IMR-90 (cell line): ENCODE measurements around the gene UTF1. TPM values are rescaled to one million over a fixed set of nuclear protein-coding genes. Genes with fewer than 3 reads are reported as not detected.

Experiments used
- ATAC-seq: fragments of 200-7000 bp; cut with Tn5 transposase; 2 replicates; pipeline ENCODE4 v1.9.1; 2020; ENCODE audit warnings: low read depth, mild to moderate bottlenecking, moderate library complexity
- BruUV-seq: library from RNA; stranded (reverse); fragments of 400-500 nt; replicated peaks from 2 replicates; lab custom pipeline; 2021; lab: Mats Ljungman, UMichigan
- CTCF ChIA-PET: fragments of 300-600 bp; formaldehyde crosslinking; extraction: SDS; loops from one replicate; lab custom pipeline; 2021; ENCODE audit warnings: antibody characterized with exemption; lab: Yijun Ruan, JAX
- POLR2A ChIA-PET: fragments of 300-600 bp; sonication (Branson Sonifier 250); formaldehyde crosslinking; loops from one replicate; lab custom pipeline; 2022; ENCODE audit warnings: antibody characterized with exemption; ENCODE audit not compliant: unreplicated experiment; lab: Charles Lee
- DNase-seq: peaks from one replicate; pipeline ENCODE4 v3.0.0; 2013
- H2AFZ ChIP-seq: replicated peaks from 2 replicates; pipeline ENCODE3; 2013; ENCODE audit warnings: low read length, mild to moderate bottlenecking; ENCODE audit not compliant: poor library complexity
- H2AK5ac ChIP-seq: 2 replicates; pipeline ENCODE4 v1.6.1; 2013; ENCODE audit warnings: low read depth, low read length, inconsistent platforms
- H2AK9ac ChIP-seq: replicated peaks from 2 replicates; pipeline ENCODE3; 2013; ENCODE audit warnings: mild to moderate bottlenecking, low read depth, low read length, moderate library complexity; ENCODE audit not compliant: poor library complexity
- H2BK120ac ChIP-seq: 2 replicates; pipeline ENCODE4 v1.6.1; 2013; ENCODE audit warnings: low read depth, low read length, inconsistent platforms
- H2BK15ac ChIP-seq: 3 replicates; pipeline ENCODE4 v1.6.1; 2013; ENCODE audit warnings: low read depth, low read length, inconsistent platforms
- H2BK20ac ChIP-seq: 2 replicates; pipeline ENCODE4 v1.6.1; 2013; ENCODE audit warnings: low read depth, mild to moderate bottlenecking, inconsistent platforms, low read length, moderate library complexity
- H2BK5ac ChIP-seq: 2 replicates; pipeline ENCODE4 v1.6.1; 2013; ENCODE audit warnings: mild to moderate bottlenecking, low read depth, low read length, inconsistent platforms; ENCODE audit not compliant: poor library complexity, severe bottlenecking
- H3K14ac ChIP-seq: replicated peaks from 2 replicates; pipeline ENCODE4 v1.6.1; 2013; ENCODE audit warnings: low read depth, low read length, inconsistent platforms
- H3K18ac ChIP-seq: 2 replicates; pipeline ENCODE4 v1.6.1; 2013; ENCODE audit warnings: low read depth, low read length, control low read depth
- H3K23ac ChIP-seq: 2 replicates; pipeline ENCODE4 v1.6.1; 2013; ENCODE audit warnings: low read depth, low read length, inconsistent platforms
- H3K27ac ChIP-seq: 2 replicates; pipeline ENCODE4 v1.5.1; 2013; ENCODE audit warnings: mild to moderate bottlenecking, control low read depth, low read length; ENCODE audit not compliant: insufficient read depth
- H3K27me3 ChIP-seq: 2 replicates; pipeline ENCODE4 v1.6.1; 2013; ENCODE audit warnings: low read length; ENCODE audit not compliant: control insufficient read depth, insufficient read depth
- H3K36me3 ChIP-seq: 2 replicates; pipeline ENCODE4 v1.6.1; 2013; ENCODE audit warnings: low read length, mixed read lengths; ENCODE audit not compliant: control insufficient read depth, insufficient read depth
- H3K4ac ChIP-seq: 2 replicates; pipeline ENCODE4 v1.6.1; 2013; ENCODE audit warnings: low read depth, low read length, inconsistent platforms
- H3K4me1 ChIP-seq: 2 replicates; pipeline ENCODE4 v1.6.1; 2013; ENCODE audit warnings: low read length, mixed read lengths; ENCODE audit not compliant: control insufficient read depth, insufficient read depth
- H3K4me2 ChIP-seq: 2 replicates; pipeline ENCODE4 v1.6.1; 2013; ENCODE audit warnings: low read depth, mild to moderate bottlenecking, control low read depth, low read length, moderate library complexity
- H3K4me3 ChIP-seq: 2 replicates; pipeline ENCODE4 v1.5.1; 2013; ENCODE audit warnings: low read depth, mild to moderate bottlenecking, control low read depth, low read length, moderate library complexity; ENCODE audit not compliant: insufficient read depth
- H3K56ac ChIP-seq: 2 replicates; pipeline ENCODE4 v1.6.1; 2013; ENCODE audit warnings: low read length, inconsistent platforms; ENCODE audit not compliant: insufficient read depth; ENCODE audit errors: extremely low read depth
- H3K79me1 ChIP-seq, 2 experiments: 2 replicates each; pipeline ENCODE4 v1.6.1; 2013; ENCODE audit warnings: low read length in 2 of 2, inconsistent platforms in 1 of 2, low read depth in 1 of 2
- H3K9ac ChIP-seq: 2 replicates; pipeline ENCODE4 v1.6.1; 2013; ENCODE audit warnings: low read depth, low read length, control low read depth
- H3K9me1 ChIP-seq: 2 replicates; pipeline ENCODE4 v1.6.1; 2013; ENCODE audit warnings: low read length, inconsistent platforms; ENCODE audit not compliant: insufficient read depth
- H3K9me3 ChIP-seq: 2 replicates; pipeline ENCODE4 v1.6.1; 2013; ENCODE audit warnings: low read length; ENCODE audit not compliant: control insufficient read depth, insufficient read depth
- H4K20me1 ChIP-seq: 2 replicates; pipeline ENCODE4 v1.6.1; 2013; ENCODE audit warnings: low read length, inconsistent platforms; ENCODE audit not compliant: insufficient read depth
- H4K5ac ChIP-seq: 2 replicates; pipeline ENCODE4 v1.6.1; 2013; ENCODE audit warnings: mild to moderate bottlenecking, low read depth, low read length, control low read depth
- H4K8ac ChIP-seq, 2 experiments: 2 replicates each; pipeline ENCODE4 v1.6.1; 2013; ENCODE audit warnings: low read depth in 2 of 2, low read length in 2 of 2, control low read depth in 1 of 2, inconsistent platforms in 1 of 2
- H4K91ac ChIP-seq: 2 replicates; pipeline ENCODE4 v1.6.1; 2013; ENCODE audit warnings: low read depth, low read length, inconsistent platforms; ENCODE audit not compliant: insufficient read depth
- MAFK ChIP-seq: IDR thresholded peaks from 2 replicates; pipeline ENCODE4 v1.6.1; 2012; ENCODE audit warnings: low read depth, low read length, improper control_type of control experiment
- RFX5 ChIP-seq: IDR thresholded peaks from 2 replicates; pipeline ENCODE4 v1.8.0; 2012; ENCODE audit warnings: low read depth, mild to moderate bottlenecking, low read length, moderate library complexity
- WGBS, 2 experiments: methylation state at CpG; one replicate each; pipeline versions ENCODE4 v1.1.5 to v1.1.7; 2013; ENCODE audit warnings: missing lambda C conversion rate in 2 of 2; ENCODE audit not compliant: insufficient read length in 1 of 2; ENCODE audit errors: extremely low coverage in 2 of 2; 5-methylcytosine and 5-hydroxymethylcytosine counted together
- dilution Hi-C: fragments of 300-500 bp; cut with HindIII; formaldehyde crosslinking; loops from one replicate; pipeline ENCODE4 v1.14.3; 2018; ENCODE audit warnings: low sequenced_read_pairs; ENCODE audit not compliant: unreplicated experiment
- in situ Hi-C: fragments of 300-500 bp; cut with MboI; formaldehyde crosslinking; loops from 3 replicates; pipeline ENCODE4 v1.14.3; 2019; ENCODE audit warnings: low sequenced_read_pairs, inconsistent platforms, mixed read lengths
- intact Hi-C: fragments of 100-400 bp; cut with micrococcal nuclease; formaldehyde crosslinking; loops from 2 replicates; pipeline ENCODE4 v1.10.0; 2022
- polyA plus RNA-seq, 3 experiments: library from polyadenylated mRNA; depleted of rRNA; stranded (reverse); fragments of >200 nt; gene quantifications; 2 replicates each; pipeline ENCODE4 v1.2.3, GENCODE V29; 2012; ENCODE audit warnings: low replicate concordance in 1 of 3
- total RNA-seq: library from RNA; depleted of rRNA; stranded (reverse); fragments of >200 nt; gene quantifications from 2 replicates; pipeline ENCODE4 v1.2.3, GENCODE V29; 2012
- TF ChIP-seq, protein P1 (sequence below): fragments of 150-350 bp; IDR thresholded peaks from 2 replicates; pipeline ENCODE4 v1.6.1; 2017; ENCODE audit warnings: mild to moderate bottlenecking, antibody characterized with exemption, low read length, low read depth

Gene UTF1
- total and polyA plus RNA-seq, 2 of the 4 experiments (the other 2 are of a cell fraction) = not detected

DNA sequence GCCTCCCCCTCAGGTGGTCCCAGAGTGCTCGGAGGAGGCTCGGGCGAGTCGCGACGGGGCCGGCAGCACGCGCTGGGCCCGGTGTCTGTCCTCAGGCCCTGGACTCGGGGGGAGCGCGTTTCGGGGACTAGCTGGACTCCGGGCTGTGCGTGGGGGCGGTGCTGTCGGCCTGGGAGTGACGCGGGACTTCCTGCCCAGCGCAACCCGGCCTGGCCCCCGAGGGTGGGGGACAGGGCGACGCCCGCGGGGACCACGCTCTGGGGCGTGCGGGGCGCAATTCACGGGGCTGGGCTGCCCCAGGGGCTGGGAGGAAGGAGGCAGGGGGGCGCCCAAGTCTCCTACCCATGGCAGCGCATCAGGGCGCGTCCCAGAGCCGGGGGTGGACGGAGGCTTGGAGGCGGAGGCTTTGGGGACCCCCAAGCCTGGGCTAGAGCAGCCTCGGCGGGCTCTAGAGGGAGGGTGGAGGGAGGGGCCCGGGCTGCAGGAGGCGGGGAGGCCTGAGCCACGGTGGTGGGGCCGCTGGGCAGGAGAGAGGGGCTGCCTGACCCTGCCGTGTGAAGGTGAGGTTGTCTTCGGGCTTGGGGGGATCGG, 5.3 kb downstream of the UTF1 start:
- no peak overlapping the region for H4K5ac ChIP-seq
- H3K9me1 ChIP-seq = no peaks in the 10 kb centered on the region
- no peak overlapping the region for H2BK20ac ChIP-seq
- in situ Hi-C loops = no loop called here
- H2AFZ ChIP-seq = peak overlapping the region; percentile 68
- H3K36me3 ChIP-seq = no peaks in the 10 kb centered on the region
- H3K4me2 ChIP-seq = no peak overlapping the region
- H4K91ac ChIP-seq = no peak overlapping the region
- dilution Hi-C loops = no loop called here
- H3K4ac ChIP-seq = no peak overlapping the region
- peaks cover 5% of the 10 kb centered on the region; the same call in 1 of the 2 replicates for H3K4me1 ChIP-seq
- H4K8ac ChIP-seq = no peak overlapping the region
- intact Hi-C loops = no loop called here
- H3K23ac ChIP-seq = no peak overlapping the region
- H3K27me3 ChIP-seq = peaks cover 80% of the 10 kb centered on the region
- no TSS peak for BruUV-seq
- H2BK15ac ChIP-seq = no peak overlapping the region
- ATAC-seq = no peak
- no peak overlapping the region for H3K18ac ChIP-seq
- no peak overlapping the region for H3K4me3 ChIP-seq
- H2BK120ac ChIP-seq = no peak overlapping the region
- H3K14ac ChIP-seq = no peak overlapping the region
- no peaks in the 10 kb centered on the region for H4K20me1 ChIP-seq
- no peak overlapping the region for H3K27ac ChIP-seq
- no peak overlapping the region for H3K9ac ChIP-seq
- no peak overlapping the region for H2BK5ac ChIP-seq
- DNase-seq = no peak
- POLR2A ChIA-PET = no interaction called here
- CTCF ChIA-PET = no interaction called here
- no peak overlapping the region for H2AK9ac ChIP-seq
- 11% methylated on average over 7 of the region's 48 CpGs; no CpG with 5 or more reads in 1 of the 2 experiments for WGBS, 2 experiments
- peaks cover 4% of the 10 kb centered on the region; the same call in 1 of the 2 replicates for H3K9me3 ChIP-seq
- TF ChIP-seq RFX5 (no peak), MAFK (no peak)
- TF ChIP-seq, protein P1, sequence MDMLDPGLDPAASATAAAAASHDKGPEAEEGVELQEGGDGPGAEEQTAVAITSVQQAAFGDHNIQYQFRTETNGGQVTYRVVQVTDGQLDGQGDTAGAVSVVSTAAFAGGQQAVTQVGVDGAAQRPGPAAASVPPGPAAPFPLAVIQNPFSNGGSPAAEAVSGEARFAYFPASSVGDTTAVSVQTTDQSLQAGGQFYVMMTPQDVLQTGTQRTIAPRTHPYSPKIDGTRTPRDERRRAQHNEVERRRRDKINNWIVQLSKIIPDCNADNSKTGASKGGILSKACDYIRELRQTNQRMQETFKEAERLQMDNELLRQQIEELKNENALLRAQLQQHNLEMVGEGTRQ = no peak
- no peak overlapping the region for H3K56ac ChIP-seq
- no peaks in the 10 kb centered on the region for H3K79me1 ChIP-seq
- no peak overlapping the region for H2AK5ac ChIP-seq
